Frontal cortex (tissue), 4 donors: ENCODE data around the gene DKK1. TPM values are rescaled to one million over a fixed set of nuclear protein-coding genes. Genes with fewer than 3 reads are reported as not detected.

Source experiments
- DNase-seq, 2 donors: peaks; one replicate each; pipeline ENCODE4 v3.0.0; 2012; ENCODE audit warnings: low spot score in 2 of 2
- FAIRE-seq: peaks from 2 replicates; lab custom pipeline; 2012; peaks lifted over from hg19 to GRCh38; lab: Jason Lieb, UNC
- total RNA-seq: library from RNA; depleted of rRNA; stranded (reverse); fragments of >200 nt; gene quantifications from one replicate; pipeline ENCODE4 v1.2.3, GENCODE V29; 2014
- donor health status: control.
- donor health status: control.
- donor health status: control.

DKK1 gene, protein sequence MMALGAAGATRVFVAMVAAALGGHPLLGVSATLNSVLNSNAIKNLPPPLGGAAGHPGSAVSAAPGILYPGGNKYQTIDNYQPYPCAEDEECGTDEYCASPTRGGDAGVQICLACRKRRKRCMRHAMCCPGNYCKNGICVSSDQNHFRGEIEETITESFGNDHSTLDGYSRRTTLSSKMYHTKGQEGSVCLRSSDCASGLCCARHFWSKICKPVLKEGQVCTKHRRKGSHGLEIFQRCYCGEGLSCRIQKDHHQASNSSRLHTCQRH
- 6.5 TPM for total RNA-seq

DNA sequence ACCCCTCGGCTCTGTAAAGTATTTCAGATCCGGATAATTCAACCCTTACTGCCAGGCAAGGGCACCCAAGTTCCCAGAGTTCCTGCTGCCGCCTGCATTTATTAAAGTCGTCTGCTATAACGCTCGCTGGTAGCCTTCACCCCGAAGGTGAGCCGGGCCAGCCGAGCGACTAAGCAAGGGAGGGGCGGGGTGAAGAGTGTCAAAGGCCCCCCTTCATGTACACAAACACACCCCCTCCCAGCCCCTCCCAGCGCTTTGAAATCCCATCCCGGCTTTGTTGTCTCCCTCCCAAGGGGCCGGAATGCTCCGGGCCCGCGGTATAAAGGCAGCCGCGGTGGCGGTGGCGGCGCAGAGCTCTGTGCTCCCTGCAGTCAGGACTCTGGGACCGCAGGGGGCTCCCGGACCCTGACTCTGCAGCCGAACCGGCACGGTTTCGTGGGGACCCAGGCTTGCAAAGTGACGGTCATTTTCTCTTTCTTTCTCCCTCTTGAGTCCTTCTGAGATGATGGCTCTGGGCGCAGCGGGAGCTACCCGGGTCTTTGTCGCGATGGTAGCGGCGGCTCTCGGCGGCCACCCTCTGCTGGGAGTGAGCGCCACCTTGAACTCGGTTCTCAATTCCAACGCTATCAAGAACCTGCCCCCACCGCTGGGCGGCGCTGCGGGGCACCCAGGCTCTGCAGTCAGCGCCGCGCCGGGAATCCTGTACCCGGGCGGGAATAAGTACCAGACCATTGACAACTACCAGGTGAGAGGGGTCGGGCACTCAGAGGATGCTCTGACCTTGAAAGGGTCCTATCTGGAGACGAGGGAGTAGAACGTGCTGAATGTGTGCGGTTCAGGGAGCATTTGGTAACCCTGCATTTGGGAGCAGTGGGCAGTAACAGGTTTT, at the start of gene DKK1:
Gene DKK1 (plus strand): TSS at position 349 of the 889 bp plus-strand sequence. CDS start 154 bp downstream, at position 503.
- FAIRE-seq, result no peak
- DNase-seq, result peak in 1 of 2 donors; percentile 48

DNA sequence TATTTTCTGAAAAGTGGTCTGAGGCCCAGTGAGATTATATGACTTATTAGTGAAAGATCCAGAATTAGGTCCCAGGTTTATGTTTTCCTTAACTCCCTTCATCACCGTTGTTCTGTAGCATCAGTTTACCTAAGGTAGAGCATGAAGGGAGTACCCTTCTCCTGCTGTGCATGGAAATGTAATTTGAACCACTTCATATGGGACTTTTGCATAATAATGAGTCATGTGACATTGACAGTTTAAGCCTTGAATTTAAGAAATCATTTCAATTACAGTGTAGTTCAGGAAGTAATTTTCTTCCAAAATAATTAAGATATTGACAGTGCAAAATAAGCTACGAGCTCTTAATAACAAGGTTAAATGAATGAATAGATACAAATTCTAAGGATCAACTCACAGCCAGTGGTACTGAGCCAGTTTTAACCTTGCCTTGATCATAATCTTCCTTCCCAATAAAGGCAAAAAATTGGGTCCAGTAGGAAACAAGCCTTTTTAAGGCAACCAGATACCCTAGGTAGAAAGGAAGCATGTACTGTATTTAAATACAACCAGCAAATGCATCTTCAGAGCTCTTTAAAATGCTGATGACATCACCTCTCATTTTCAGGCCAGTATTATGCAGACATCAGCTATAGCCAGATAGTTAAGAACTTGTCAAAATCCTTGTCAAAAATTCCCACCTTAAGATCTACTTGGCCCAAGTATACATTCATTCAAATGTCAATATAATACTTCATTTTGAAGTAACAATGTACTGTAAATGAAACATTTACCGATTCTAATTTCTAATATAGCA, 48.8 kb upstream of the DKK1 start:
- DNase-seq (no peak), FAIRE-seq (no peak)

DNA sequence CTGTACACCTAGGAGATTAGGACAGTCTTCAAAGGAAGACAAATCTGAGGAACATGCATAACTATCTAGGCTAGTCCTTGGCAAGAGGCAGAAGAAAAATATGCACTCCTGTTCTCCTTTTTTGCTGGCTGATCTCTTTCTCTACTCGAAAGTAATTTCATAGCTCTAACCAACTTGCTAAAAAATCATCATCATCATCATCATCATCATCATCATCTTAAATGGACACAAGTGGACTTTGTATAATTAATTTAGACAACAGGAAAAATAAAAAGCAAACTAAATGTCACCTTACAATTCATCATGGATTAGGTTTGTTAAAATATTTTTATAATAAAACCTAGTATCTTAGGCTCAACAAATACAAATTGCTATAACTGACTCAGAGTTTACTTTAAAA, 47.2 kb upstream of the DKK1 start:
- DNase-seq, result no peak
- FAIRE-seq, result no peak

DNA sequence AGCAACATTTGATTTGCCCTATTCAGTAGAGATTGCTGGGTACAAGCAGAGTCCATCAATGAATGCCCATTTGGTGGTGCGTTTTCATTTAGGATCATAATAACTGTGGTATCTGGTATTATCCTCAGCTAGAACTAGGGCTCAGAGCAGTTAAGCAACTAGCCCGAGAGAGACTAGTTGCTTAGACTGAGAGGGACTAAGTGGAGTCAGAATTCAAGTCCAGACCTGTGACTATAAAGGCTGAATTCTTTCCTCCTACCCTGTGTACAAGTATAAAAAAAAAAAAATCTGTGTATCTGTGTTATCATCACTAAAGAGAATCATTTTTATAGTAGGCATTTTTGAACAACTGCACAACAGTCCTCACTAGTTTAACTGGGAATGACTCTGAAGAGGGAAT, 45.3 kb upstream of the DKK1 start:
- FAIRE-seq, result no peak
- DNase-seq, result no peak

DNA sequence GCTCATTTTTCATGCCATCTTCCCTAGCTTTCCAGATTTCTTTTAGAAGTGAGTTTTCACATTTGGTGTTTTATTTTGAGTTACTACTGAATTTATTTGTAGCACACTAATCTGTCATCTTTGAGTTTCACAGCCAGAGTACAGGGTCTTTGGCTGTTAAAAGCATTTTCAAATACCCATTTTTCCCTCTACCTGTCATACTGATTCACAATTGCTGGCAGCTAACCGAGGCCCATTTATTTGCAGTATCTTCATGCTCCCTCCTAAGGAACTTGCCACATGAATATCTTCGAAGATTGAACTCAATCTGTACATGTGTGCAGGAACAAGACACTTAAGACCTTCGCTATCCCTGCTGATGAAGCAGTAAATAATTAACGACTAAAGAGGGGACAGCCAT, 44.8 kb upstream of the DKK1 start:
- DNase-seq, result no peak
- FAIRE-seq, result no peak

DNA sequence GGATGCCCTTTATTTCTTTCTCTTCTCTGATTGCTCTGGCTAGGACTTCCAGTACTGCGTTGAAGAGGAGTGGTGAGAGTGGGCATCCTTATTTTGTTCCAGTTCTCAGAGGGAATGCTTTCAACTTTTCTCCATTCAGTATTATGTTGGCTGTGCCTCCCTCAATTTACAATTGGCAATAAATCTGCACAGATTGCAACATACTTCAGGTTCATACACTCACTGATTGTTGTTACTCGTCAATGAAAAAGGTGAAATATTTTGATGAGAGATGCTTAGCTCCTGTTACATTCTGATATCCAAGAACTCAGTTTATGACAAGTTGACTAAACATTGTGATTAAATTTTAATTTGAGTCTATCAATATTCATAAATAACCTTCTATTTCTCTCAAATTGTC, 37.9 kb upstream of the DKK1 start:
- DNase-seq (no peak), FAIRE-seq (no peak)

DNA sequence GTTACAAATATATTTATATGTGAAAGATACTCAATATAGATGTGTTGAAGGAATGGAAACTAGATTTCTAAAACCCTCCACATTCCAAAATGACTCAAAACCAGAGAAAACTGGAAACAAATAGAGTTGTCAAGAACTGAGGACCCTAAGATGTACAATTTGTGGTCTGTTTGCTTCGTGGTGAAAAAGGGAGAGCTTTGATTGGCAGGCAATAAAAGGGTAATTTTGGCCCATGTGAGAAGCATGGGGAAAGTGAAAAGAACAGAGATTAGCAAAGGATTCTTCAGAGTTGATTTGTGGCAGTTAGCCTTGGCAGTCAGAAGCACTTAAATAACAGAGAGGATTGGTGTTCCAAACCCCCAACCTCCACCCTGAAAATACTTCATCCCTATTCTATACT, 37.1 kb upstream of the DKK1 start:
- FAIRE-seq, result no peak
- DNase-seq, result no peak

DNA sequence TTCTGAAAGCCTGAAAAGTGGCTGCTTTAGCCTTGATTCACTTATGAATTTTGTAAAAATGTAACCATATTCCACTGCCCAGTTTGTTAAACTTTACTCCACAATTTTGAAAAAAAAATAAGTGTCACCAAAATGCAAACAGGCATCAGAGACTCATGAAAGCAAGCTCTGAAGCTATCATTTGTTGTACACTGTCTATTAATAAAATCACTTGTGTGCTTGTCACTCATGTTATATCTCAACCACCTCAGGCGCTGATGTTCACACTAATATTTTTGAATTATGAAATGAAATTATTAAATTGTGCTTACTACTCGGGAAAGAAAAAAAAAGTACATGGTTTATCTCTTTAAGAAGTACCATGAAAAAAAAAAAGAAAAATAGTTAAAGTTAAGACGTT, 34.5 kb upstream of the DKK1 start:
- no peak for DNase-seq

DNA sequence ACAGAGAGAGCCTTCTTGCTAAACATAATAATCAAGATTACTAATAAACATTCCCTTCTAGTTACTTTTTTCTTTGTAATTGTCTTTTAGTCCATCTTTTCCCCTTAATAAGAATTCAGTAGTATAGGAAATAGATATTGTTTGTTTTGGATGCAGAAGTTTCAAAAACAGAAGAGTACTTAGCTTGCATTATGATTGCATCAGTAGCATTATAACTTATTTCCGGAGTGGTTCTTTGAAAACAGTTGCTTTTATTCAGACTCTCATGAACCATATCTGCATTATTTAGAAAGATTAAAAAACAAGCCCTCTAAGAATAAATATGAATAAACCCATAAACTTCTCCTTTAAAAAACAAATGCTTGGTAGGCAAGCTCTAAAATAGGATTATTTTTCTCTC, 34.0 kb upstream of the DKK1 start:
- DNase-seq, result no peak
- FAIRE-seq, result no peak

More for the DNA sequence above, 34.5 kb upstream of the DKK1 start:
- FAIRE-seq, result no peak

DNA sequence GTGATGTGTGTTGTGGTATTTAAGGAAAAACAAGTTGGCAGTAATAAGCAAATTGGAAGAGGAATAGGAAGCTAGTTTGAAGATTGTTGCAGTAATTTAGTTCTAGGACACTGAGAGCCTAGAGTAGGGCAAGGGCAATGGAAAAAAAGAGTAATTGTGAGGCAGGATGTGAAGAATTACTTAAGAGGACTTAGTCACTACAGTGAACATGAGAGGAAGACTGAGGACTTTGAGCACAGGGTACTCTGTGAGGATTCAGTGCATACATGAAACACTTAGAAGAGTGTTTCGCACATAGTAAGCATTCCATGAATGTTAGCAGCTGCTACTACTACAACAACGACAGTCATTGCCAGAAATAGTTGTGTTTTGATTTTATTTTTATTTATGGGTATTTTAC, 30.9 kb upstream of the DKK1 start:
- DNase-seq (no peak), FAIRE-seq (no peak)

DNA sequence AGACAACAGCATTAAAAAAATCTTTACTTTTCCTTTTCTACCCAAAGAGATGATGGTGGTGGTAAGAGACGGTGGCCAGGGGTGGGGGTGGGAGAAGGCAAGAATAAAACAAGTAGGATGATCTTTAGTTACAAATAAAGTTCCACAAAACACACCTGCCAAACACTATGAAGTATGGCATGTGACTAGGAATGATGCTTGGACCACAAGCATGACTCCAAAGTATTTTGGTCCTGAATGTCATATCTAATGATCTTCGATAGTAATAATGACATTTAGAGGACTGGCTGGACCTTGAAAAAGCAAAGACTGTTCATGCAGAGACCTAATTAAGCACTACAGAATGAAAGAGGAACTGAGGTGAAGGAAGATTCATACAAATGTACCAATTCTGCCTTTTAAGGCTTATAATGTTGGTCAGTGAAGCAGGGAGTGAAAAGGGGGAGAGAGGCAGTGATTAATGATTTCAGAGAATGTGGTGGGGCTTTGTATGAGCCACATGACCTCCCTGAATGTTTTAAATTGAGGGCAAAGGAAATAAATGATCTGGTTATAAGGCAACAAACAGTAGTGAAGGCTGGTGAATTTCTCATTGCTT, 29.6 kb upstream of the DKK1 start:
- DNase-seq (no peak), FAIRE-seq (no peak)

DNA sequence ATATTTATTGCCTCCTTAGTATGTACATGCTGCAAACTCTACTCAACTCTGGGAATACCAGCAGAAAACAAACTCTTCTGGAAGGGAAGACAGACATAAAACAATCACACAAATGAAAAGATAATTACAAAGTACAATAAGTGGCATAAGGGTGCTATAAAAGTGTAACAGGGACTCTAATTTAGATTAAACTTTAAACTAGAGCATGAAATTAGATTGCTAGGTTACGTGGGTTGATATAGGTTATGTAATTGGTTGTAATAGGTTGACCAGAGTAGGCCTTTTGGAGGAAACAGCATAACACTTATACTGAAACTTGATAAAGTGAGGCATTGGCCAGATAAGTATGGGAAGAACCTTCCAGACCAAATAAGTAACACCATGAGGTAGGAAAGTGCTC, 26.2 kb upstream of the DKK1 start:
- FAIRE-seq (no peak), DNase-seq (no peak)

DNA sequence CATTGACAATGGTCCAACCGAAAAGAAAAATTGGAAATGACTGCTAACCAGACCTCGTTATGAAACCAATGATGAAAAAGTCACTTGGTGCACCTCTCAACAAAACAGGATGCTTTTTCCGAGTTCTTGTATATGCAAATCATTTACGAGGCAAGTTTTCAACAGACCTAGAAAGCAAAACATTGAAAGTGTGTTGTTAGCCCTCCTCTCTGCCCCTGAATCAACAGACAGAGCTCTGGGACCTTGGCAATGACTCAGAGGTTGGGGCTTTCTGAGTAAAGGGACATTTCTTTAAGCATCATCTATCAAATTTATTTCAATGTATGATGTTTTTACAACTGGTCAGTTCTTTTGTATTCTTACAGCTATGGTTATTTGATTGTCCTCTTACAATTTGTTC, 16.3 kb upstream of the DKK1 start:
- FAIRE-seq, result no peak

DNA sequence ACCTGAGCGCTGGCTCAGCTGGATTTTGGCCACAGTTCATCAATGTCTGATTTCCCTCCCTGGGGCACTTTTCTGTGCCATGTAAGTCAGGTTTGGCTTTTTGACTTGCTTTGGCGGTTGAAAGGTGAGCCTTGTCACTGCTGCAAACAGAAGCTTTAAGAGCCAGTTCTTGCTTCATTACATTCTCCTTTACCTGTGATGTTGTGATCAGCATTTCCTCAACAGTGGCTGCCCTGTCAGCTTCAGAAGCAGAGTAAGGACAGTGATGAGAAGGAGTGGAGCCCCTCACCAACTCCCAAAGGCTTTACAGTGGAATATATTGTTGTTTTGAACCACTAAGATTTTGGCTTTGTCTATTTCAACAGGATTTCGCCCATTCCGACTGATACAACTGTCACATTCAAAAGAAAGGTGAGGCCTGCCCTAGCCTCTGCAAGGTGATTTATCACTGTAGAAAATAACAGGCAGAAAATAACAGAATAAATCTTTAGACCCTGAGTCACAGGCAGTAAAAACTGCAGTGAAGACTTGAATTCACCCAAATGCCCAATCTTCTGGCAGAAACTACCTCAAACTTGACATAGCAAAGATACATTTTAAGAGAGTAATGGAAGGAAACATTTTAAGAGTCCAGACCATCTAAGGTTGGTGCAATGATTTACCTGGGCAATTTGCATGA, 13.3 kb upstream of the DKK1 start:
- no peak for FAIRE-seq

More for the DNA sequence above, 16.3 kb upstream of the DKK1 start:
- DNase-seq, result no peak

DNA sequence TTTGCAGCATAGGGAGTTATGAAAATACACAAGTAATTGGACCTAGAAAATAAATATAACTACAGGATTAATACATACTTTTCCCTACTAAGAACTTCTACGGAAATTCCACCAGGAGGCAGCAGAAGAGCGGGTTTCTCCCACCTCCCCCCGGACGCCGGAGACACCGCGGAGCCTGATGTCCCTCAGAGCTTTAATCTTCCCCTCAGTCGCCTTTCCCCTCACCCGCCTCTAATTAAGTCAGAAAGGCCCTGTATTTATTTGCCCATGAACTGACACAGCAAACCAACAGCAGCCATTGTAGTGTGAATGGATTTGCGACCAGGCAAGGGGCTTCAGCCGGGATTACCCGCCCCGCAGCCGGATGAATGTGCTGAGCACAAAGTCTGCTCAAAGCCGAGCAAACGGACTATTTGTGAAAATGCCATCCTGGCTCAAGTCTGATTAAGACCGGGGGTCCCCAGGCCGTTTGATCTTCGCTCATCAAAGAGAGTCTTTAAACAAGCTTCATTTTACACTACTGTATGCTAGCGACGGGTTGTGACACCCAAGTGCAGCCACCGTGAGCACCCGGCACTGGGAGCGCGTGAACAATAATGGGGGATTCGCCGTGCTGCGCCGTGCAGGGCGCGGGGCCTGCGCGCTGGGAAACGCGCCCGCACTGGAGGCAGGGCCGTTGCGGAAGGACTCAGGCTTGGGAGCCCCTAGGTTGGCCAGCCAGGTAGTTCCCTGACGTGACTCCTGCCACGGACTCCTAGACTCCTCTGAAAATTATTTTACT, 5.6 kb upstream of the DKK1 start:
- peak; percentile 61 to 71 for DNase-seq

More for the DNA sequence above, 13.3 kb upstream of the DKK1 start:
- no peak for DNase-seq

DNA sequence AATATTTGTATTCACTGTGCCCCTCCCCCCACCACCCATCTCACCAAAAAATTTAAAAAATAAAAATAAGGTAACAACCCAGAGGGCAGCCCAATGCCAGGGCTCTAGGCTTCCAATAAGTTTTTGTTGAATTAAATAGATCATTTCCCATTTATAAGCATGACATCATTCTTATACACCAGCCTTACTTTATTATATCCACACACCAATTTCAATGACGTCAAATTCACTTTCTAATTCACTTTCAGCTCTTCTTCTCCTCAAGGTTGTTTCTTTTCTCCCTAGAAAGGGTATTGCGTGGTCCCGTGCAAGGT, 1.2 kb upstream of the DKK1 start:
- no peak for FAIRE-seq
- DNase-seq, result no peak

More for the DNA sequence above, 5.6 kb upstream of the DKK1 start:
- peak; percentile 65 for FAIRE-seq

DNA sequence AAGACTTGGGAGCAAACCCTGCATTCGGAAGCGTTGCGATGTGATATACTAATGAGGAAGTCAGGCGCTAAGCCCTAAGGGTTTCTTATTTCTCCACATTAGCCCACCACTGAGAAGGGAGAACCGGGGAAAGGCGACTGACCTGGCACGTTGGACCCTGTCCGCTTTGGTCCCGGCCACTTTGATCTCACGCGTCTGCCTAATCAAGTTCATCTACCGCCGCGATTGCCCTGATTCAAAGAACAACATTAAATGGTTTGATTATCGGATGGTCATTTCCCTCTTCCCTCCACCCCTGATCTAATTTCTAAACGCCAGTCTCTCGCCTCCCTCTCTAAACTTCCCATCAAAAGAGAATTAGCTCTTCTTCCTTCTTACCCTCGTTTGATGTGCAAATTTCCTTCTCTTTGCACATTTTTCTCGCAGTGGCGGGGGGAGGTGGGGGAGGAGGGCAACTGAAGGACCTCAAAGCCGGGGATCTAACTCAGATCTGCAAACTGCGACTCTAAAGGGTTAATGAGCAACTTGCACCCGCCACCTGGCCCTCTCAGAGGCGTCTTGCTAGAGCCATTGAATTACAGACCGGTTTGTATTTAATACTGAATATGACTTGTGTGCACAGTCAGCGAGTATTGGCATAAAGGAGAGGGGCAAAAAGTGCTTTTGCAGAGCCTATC, 687 bp upstream of the DKK1 start:
- FAIRE-seq (no peak), DNase-seq (no peak)

DNA sequence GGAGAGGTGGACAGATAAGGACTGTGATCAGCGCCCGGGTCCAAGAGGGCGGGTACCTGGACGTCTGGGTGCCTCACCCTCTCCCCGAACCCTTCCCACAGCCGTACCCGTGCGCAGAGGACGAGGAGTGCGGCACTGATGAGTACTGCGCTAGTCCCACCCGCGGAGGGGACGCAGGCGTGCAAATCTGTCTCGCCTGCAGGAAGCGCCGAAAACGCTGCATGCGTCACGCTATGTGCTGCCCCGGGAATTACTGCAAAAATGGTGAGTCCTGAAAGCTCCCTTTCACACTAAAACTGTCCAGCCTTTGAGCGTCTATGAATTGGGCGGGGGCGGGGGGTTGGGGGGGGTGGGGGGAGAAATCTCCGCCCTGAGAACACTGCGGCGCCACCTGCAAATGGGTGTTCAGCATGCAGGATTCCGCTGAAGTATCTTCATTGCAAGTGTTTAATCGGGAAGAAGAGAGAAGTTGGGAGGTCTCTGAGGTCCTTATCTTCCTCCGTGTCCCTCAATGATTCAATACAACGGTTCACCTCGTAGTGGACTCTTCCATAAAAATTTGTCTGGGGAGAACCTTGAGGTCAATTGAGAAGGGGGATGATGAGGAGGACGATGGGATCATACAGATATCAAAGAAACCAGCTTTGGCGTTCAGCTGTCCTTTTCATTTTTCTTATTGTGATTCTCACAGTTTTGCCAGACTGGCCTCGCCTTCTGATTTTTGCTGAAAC, 906 bp downstream of the DKK1 start:
- no peak for FAIRE-seq
- no peak for DNase-seq
